Activated CD8-positive, alpha-beta memory T cell treated with anti-CD3 and anti-CD28 coated beads, Interleukin-2, amount 50 U/mL, for 24 hours (primary cell): ENCODE results near the gene RHBDD1.

ENCODE experiments used
- DNase-seq: peaks from one replicate; pipeline ENCODE4 v3.0.0-alpha.2; 2020; ENCODE audit errors: extremely low read depth

Gene RHBDD1

GRCh38 chr2:227031379-227031778, 195.5 kb downstream of the RHBDD1 start:
- DNase-seq: no peak

- no peak for DNase-seq
These were observed 197.8 kb downstream of the RHBDD1 start for GRCh38 chr2:227033471-227034148.

- DNase-seq: no peak
These were observed 200.0 kb downstream of the RHBDD1 start for GRCh38 chr2:227035711-227036367.

- no peak for DNase-seq
These were observed 200.7 kb downstream of the RHBDD1 start for GRCh38 chr2:227036527-227036926.

GRCh38 chr2:227038550-227039189, 202.8 kb downstream of the RHBDD1 start:
- no peak for DNase-seq

- no peak for DNase-seq
These were observed 208.1 kb downstream of the RHBDD1 start for GRCh38 chr2:227043981-227044380.
